GM23338 (cell line): ENCODE measurements around the gene GET3. TPM values are rescaled to one million over a fixed set of nuclear protein-coding genes. Genes with fewer than 3 reads are reported as not detected.
A peak's percentile ranks its signal among the peaks of the same experiment; 100 is the strongest.

ENCODE experiments used
- ATAC-seq: fragments of 200-7000 bp; cut with Tn5 transposase; 3 replicates; pipeline ENCODE4 v1.9.1; 2020
- DNase-seq: peaks from one replicate; pipeline ENCODE4 v3.0.0-alpha.2; 2015; ENCODE audit warnings: low spot score
- H2AFZ ChIP-seq: fragments of 200-600 bp; sonication (generic); 2 replicates; pipeline ENCODE4 v1.8.0; 2016; ENCODE audit warnings: antibody characterized with exemption, mild to moderate bottlenecking, moderate library complexity
- H3F3A ChIP-seq: fragments of 200-600 bp; sonication (generic); replicated peaks from 2 replicates; pipeline ENCODE4 v1.8.0; 2017; ENCODE audit warnings: antibody characterized with exemption, mixed run types, low read depth
- H3K27ac ChIP-seq: fragments of 200-600 bp; sonication (generic); 2 replicates; pipeline ENCODE4 v1.6.1; 2016; ENCODE audit warnings: low read depth
- H3K27me3 ChIP-seq: fragments of 200-600 bp; sonication (generic); 2 replicates; pipeline ENCODE4 v1.8.0; 2016; ENCODE audit warnings: mild to moderate bottlenecking, mixed run types, moderate library complexity; ENCODE audit not compliant: insufficient read depth
- H3K36me3 ChIP-seq: fragments of 200-600 bp; sonication (generic); 2 replicates; pipeline ENCODE4 v1.8.0; 2016; ENCODE audit warnings: mild to moderate bottlenecking; ENCODE audit not compliant: insufficient read depth
- H3K4me1 ChIP-seq: fragments of 200-600 bp; sonication (generic); 2 replicates; pipeline ENCODE4 v1.8.0; 2016; ENCODE audit warnings: mild to moderate bottlenecking, moderate library complexity; ENCODE audit not compliant: insufficient read depth
- H3K4me2 ChIP-seq: fragments of 200-600 bp; sonication (generic); 2 replicates; pipeline ENCODE4 v1.7.1; 2017; ENCODE audit warnings: mixed run types
- H3K4me3 ChIP-seq: fragments of 200-600 bp; sonication (generic); 2 replicates; pipeline ENCODE4 v1.6.1; 2016; ENCODE audit warnings: mixed run types
- H3K79me2 ChIP-seq: fragments of 200-600 bp; sonication (generic); replicated peaks from 2 replicates; pipeline ENCODE4 v1.8.0; 2017; ENCODE audit warnings: mild to moderate bottlenecking; ENCODE audit not compliant: insufficient read depth
- H3K9me2 ChIP-seq: fragments of 200-600 bp; sonication (generic); 2 replicates; pipeline ENCODE4 v1.8.0; 2017; ENCODE audit not compliant: insufficient read depth
- H4K20me1 ChIP-seq: fragments of 200-600 bp; sonication (generic); replicated peaks from 2 replicates; pipeline ENCODE4 v1.8.0; 2017; ENCODE audit warnings: mild to moderate bottlenecking; ENCODE audit not compliant: insufficient read depth
- H3K27ac Mint-ChIP-seq: 2 replicates; pipeline ENCODE4 v1.8.0; 2020; ENCODE audit warnings: inconsistent platforms, mild to moderate bottlenecking, moderate library complexity, mixed read lengths
- H3K27me3 Mint-ChIP-seq: 3 replicates; pipeline ENCODE4 v1.8.0; 2022; ENCODE audit warnings: low read depth, mild to moderate bottlenecking, moderate library complexity, mixed read lengths, inconsistent platforms; ENCODE audit not compliant: insufficient read depth, poor library complexity
- H3K36me3 Mint-ChIP-seq: 3 replicates; pipeline ENCODE4 v1.8.0; 2021; ENCODE audit warnings: low read depth, mild to moderate bottlenecking, inconsistent platforms, moderate library complexity, mixed read lengths
- H3K4me1 Mint-ChIP-seq: 3 replicates; pipeline ENCODE4 v1.8.0; 2020; ENCODE audit warnings: mild to moderate bottlenecking, inconsistent platforms, mixed read lengths
- H3K4me3 Mint-ChIP-seq: 3 replicates; pipeline ENCODE4 v1.8.0; 2021; ENCODE audit warnings: moderate library complexity, mild to moderate bottlenecking, inconsistent platforms, mixed read lengths
- H3K9me3 Mint-ChIP-seq: 3 replicates; pipeline ENCODE4 v1.8.0; 2020; ENCODE audit warnings: moderate library complexity, mild to moderate bottlenecking, inconsistent platforms, mixed read lengths
- CREB1 ChIP-seq: fragments of 250-450 bp; sonication (Bioruptor Pico); IDR thresholded peaks from 2 replicates; pipeline ENCODE4 v1.5.0; 2020; ENCODE audit warnings: low read depth, mild to moderate bottlenecking, moderate library complexity
- CTCF ChIP-seq, 2 experiments: fragments of 200-600 bp in 1 of 2; sonication (generic) in 1 of 2; conservative IDR thresholded peaks; 2 replicates each; pipeline versions ENCODE4 v1.5.1 to v1.6.1; 2016 to 2017; ENCODE audit warnings: antibody characterized with exemption in 2 of 2, low read depth in 2 of 2, mild to moderate bottlenecking in 2 of 2, moderate library complexity in 1 of 2
- ETS1 ChIP-seq: IDR thresholded peaks from 2 replicates; pipeline ENCODE4 v1.6.1; 2016; ENCODE audit warnings: antibody characterized with exemption
- EZH2 ChIP-seq: fragments of 200-600 bp; sonication (generic); IDR thresholded peaks from one replicate; pipeline ENCODE4 v1.8.0; 2017; ENCODE audit warnings: antibody characterized with exemption, mild to moderate bottlenecking, low read depth; ENCODE audit not compliant: unreplicated experiment
- EZH2phosphoT487 ChIP-seq: fragments of 200-600 bp; sonication (generic); IDR thresholded peaks from one replicate; pipeline ENCODE4 v1.8.1; 2018; ENCODE audit warnings: antibody characterized with exemption; ENCODE audit not compliant: unreplicated experiment
- JUNB ChIP-seq: IDR thresholded peaks from one replicate; pipeline ENCODE4 v1.6.1; 2016; ENCODE audit warnings: antibody characterized with exemption; ENCODE audit not compliant: unreplicated experiment
- NANOG ChIP-seq: IDR thresholded peaks from 2 replicates; pipeline ENCODE4 v1.6.1; 2016; ENCODE audit warnings: antibody characterized with exemption, borderline replicate concordance
- POLR2AphosphoS5 ChIP-seq: IDR thresholded peaks from 2 replicates; pipeline ENCODE4 v1.6.1; 2016; ENCODE audit warnings: antibody characterized with exemption, low read depth
- REST ChIP-seq: IDR thresholded peaks from one replicate; pipeline ENCODE4 v1.6.1; 2018; ENCODE audit warnings: antibody characterized with exemption; ENCODE audit not compliant: unreplicated experiment
- STAT1 ChIP-seq: IDR thresholded peaks from one replicate; pipeline ENCODE4 v1.6.1; 2016; ENCODE audit warnings: antibody characterized with exemption; ENCODE audit not compliant: unreplicated experiment
- ZNF114 ChIP-seq: fragments of 250-450 bp; sonication (Bioruptor Pico); IDR thresholded peaks from 2 replicates; pipeline ENCODE4 v1.5.0; 2020; ENCODE audit warnings: mild to moderate bottlenecking, moderate library complexity
- ZNF331 ChIP-seq: fragments of 250-450 bp; sonication (Bioruptor Pico); IDR thresholded peaks from 2 replicates; pipeline ENCODE4 v1.5.0; 2020; ENCODE audit warnings: low read depth, mild to moderate bottlenecking, moderate library complexity
- ZNF462 ChIP-seq: fragments of 250-450 bp; sonication (Bioruptor Pico); IDR thresholded peaks from 2 replicates; pipeline ENCODE4 v1.5.0; 2020; ENCODE audit warnings: mild to moderate bottlenecking, moderate library complexity
- polyA plus RNA-seq: library from polyadenylated mRNA; unstranded; fragments of >200 nt; fragmentation: Nextera tagmentation; extraction: Ambion mirVana; gene quantifications from 2 replicates; pipeline ENCODE4 v1.2.1, GENCODE V29; 2016
- total RNA-seq: library from RNA; depleted of rRNA; stranded (reverse); fragments of >200 nt; shearing (Covaris generic); gene quantifications from 2 replicates; pipeline ENCODE4 v1.2.3, GENCODE V29; 2014

GET3 gene
- total and polyA plus RNA-seq, 2 experiments from 2014 or later, result 90.4 to 109 TPM

- H3K9me2 ChIP-seq, result no peaks in the 10 kb centered on the region
Observed at GRCh38 chr19:12737835-12738351, 596 bp downstream of the GET3 start.

More at GRCh38 chr19:12737835-12738351, 596 bp downstream of the GET3 start:
- no peaks in the 10 kb centered on the region; the same call in 1 of the 2 replicates for H3K36me3 ChIP-seq
- DNase-seq, result no peak
- peak overlapping the region; percentile 93 for H3K4me2 ChIP-seq
- TF ChIP-seq ZNF114, result no peak
- no peak for TF ChIP-seq REST
- TF ChIP-seq JUNB, result no peak
- TF ChIP-seq NANOG, result no peak
- no peak for TF ChIP-seq ZNF462
- TF ChIP-seq ETS1, result no peak
- TF ChIP-seq EZH2phosphoT487, result no peak
- no peak for TF ChIP-seq POLR2AphosphoS5
- TF ChIP-seq ZNF331, result no peak
- TF ChIP-seq STAT1, result no peak
- no peak for TF ChIP-seq CREB1
- no peak for TF ChIP-seq CTCF (conservative IDR thresholded peaks at IDR 0.05; ENCODE audit: low read depth in 2 of 2)
- no peak for TF ChIP-seq EZH2
- H3K36me3 Mint-ChIP-seq, result peaks cover 26% of the 10 kb centered on the region
- peaks cover 11% of the 10 kb centered on the region for H3K27me3 Mint-ChIP-seq
- peak overlapping the region; percentile 100 for H3K4me3 Mint-ChIP-seq
- no peak overlapping the region for H2AFZ ChIP-seq
- no peak for ATAC-seq
- no peaks in the 10 kb centered on the region for H3K9me3 Mint-ChIP-seq
- H3K4me1 ChIP-seq, result peaks cover 4% of the 10 kb centered on the region; the same call in 1 of the 2 replicates
- peaks cover 26% of the 10 kb centered on the region for H3K79me2 ChIP-seq
- H3K4me3 ChIP-seq, result peak overlapping the region; percentile 57
- peak overlapping the region; percentile 99 for H3K27ac Mint-ChIP-seq
- peaks cover 10% of the 10 kb centered on the region for H4K20me1 ChIP-seq
- H3K27me3 ChIP-seq, result no peaks in the 10 kb centered on the region
- no peak overlapping the region for H3K27ac ChIP-seq
- peaks cover 11% of the 10 kb centered on the region for H3K4me1 Mint-ChIP-seq
- H3F3A ChIP-seq, result peaks cover 4% of the 10 kb centered on the region; the same call in 1 of the 2 replicates
